Smooth muscle cell (in vitro differentiated cells): ENCODE results near the gene CEMIP. TPM values are rescaled to one million over a fixed set of nuclear protein-coding genes. Genes with fewer than 3 reads are reported as not detected.

Experiments used
- DNase-seq: peaks from one replicate; lab custom pipeline; 2025; ENCODE audit not compliant: unreplicated experiment; lab: John Stamatoyannopoulos, UW
- H2AFZ ChIP-seq: fragments of 200-600 bp; sonication (generic); 2 replicates; pipeline ENCODE4 v1.6.0; 2016; ENCODE audit warnings: antibody characterized with exemption, low read depth, mild to moderate bottlenecking
- H3F3A ChIP-seq: fragments of 200-600 bp; sonication (generic); 2 replicates; pipeline ENCODE4 v1.6.0; 2017; ENCODE audit warnings: antibody characterized with exemption, low read depth
- H3K27ac ChIP-seq: fragments of 200-600 bp; sonication (generic); 2 replicates; pipeline ENCODE4 v1.5.1; 2016; ENCODE audit warnings: low read depth, mild to moderate bottlenecking
- H3K27me3 ChIP-seq: fragments of 200-600 bp; sonication (generic); 2 replicates; pipeline ENCODE4 v1.6.1; 2016; ENCODE audit warnings: low read depth, mild to moderate bottlenecking
- H3K36me3 ChIP-seq: fragments of 200-600 bp; sonication (generic); 2 replicates; pipeline ENCODE4 v1.5.1; 2016; ENCODE audit warnings: low read depth
- H3K4me1 ChIP-seq: fragments of 200-600 bp; sonication (generic); 2 replicates; pipeline ENCODE4 v1.5.1; 2016; ENCODE audit warnings: low read depth
- H3K4me2 ChIP-seq: fragments of 200-600 bp; sonication (generic); 2 replicates; pipeline ENCODE4 v1.6.0; 2016; ENCODE audit warnings: mild to moderate bottlenecking
- H3K4me3 ChIP-seq: fragments of 200-600 bp; sonication (generic); 2 replicates; pipeline ENCODE4 v1.5.1; 2016; ENCODE audit warnings: mild to moderate bottlenecking
- H3K79me2 ChIP-seq: fragments of 200-600 bp; sonication (generic); 2 replicates; pipeline ENCODE4 v1.6.0; 2016; ENCODE audit warnings: low read depth, mild to moderate bottlenecking
- H3K9ac ChIP-seq: fragments of 200-600 bp; sonication (generic); 2 replicates; pipeline ENCODE4 v1.6.0; 2016; ENCODE audit warnings: low read depth
- H3K9me3 ChIP-seq: fragments of 200-600 bp; sonication (generic); replicated peaks from 2 replicates; pipeline ENCODE4 v1.5.1; 2016; ENCODE audit warnings: low read depth
- H4K20me1 ChIP-seq: fragments of 200-600 bp; sonication (generic); 2 replicates; pipeline ENCODE4 v1.6.0; 2016; ENCODE audit warnings: low read depth
- CTCF ChIP-seq: fragments of 200-600 bp; sonication (generic); IDR thresholded peaks from 2 replicates; pipeline ENCODE4 v1.5.1; 2017; ENCODE audit warnings: borderline replicate concordance, mild to moderate bottlenecking, antibody characterized with exemption; ENCODE audit not compliant: insufficient read depth, poor library complexity, severe bottlenecking
- WGBS: methylation state at CpG from one replicate; pipeline ENCODE4 v1.1.7; 2016; ENCODE audit warnings: low lambda C conversion rate; 5-methylcytosine and 5-hydroxymethylcytosine counted together
- polyA plus RNA-seq: library from polyadenylated mRNA; unstranded; fragments of >200 nt; fragmentation: Nextera tagmentation; extraction: Ambion mirVana; gene quantifications from 2 replicates; pipeline ENCODE4 v1.2.1, GENCODE V29; 2016
- total RNA-seq: library from RNA; depleted of rRNA; stranded (reverse); fragments of >200 nt; gene quantifications from 2 replicates; pipeline ENCODE4 v1.2.3, GENCODE V29; 2014

The CEMIP gene
- total and polyA plus RNA-seq, 2 experiments from 2014 or later, result 1.9 TPM

DNA sequence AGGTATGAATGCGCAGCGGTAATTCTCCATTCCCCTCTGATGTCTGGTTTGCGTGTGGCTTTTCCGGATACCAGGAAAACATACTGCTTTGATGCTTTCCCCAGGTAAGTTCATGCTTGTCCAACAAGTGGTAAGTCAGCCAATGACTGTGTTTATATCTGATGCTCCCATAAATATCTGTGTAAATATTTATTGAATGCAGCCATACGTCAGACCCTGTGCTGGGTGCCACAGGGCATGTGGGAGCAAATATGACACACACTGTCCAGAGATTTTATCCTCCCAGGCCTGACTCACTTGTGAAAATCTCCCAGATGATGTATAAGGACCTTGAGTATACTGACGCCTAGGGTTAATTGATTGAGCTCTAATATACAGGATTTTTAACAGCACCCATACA is 29.6 kb upstream of the CEMIP start:
- Histone ChIP-seq H3K4me2 (no peak overlapping the region), H4K20me1 (peaks cover 13% of the 10 kb centered on the region), H3K9me3 (no peaks in the 10 kb centered on the region), H3K79me2 (no peaks in the 10 kb centered on the region), H2AFZ (no peak overlapping the region), H3K4me3 (no peak overlapping the region), H3F3A (peaks cover 4% of the 10 kb centered on the region), H3K27ac (no peak overlapping the region), H3K4me1 (peaks cover 6% of the 10 kb centered on the region), H3K36me3 (no peaks in the 10 kb centered on the region), H3K9ac (no peak overlapping the region), H3K27me3 (no peaks in the 10 kb centered on the region)
- TF ChIP-seq CTCF, result no peak
- no peak for DNase-seq
- 83% methylated on average over 6 of the region's 6 CpGs for WGBS

DNA sequence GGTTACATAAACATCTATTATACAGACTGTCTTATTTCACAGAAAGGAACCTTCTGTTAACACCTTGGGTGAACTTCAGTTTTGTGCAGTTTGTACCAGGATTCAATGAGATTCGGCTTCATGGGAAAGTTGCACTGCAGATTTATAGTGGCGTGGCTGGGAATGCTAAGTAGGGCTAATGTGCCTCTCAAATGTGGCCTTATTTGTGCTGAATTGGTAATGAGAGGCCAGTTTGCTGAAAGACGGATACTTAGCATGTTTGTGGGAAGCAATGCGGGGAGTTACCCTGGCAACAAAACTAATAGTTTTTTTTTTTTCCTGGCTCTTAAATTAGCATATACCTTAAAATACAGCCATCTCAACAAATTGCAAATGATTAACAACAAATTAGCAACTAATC is 28.6 kb upstream of the CEMIP start:
- Histone ChIP-seq H3K4me3 (no peak overlapping the region), H3K9ac (no peak overlapping the region), H3K27me3 (no peaks in the 10 kb centered on the region), H3K27ac (no peak overlapping the region), H4K20me1 (peaks cover 13% of the 10 kb centered on the region), H3K4me2 (no peak overlapping the region), H3K4me1 (no peaks in the 10 kb centered on the region), H3F3A (no peaks in the 10 kb centered on the region), H2AFZ (no peak overlapping the region), H3K79me2 (no peaks in the 10 kb centered on the region), H3K9me3 (no peaks in the 10 kb centered on the region), H3K36me3 (no peaks in the 10 kb centered on the region)
- WGBS, result 93% methylated on average over 4 of the region's 4 CpGs
- DNase-seq, result no peak
- TF ChIP-seq CTCF, result no peak

DNA sequence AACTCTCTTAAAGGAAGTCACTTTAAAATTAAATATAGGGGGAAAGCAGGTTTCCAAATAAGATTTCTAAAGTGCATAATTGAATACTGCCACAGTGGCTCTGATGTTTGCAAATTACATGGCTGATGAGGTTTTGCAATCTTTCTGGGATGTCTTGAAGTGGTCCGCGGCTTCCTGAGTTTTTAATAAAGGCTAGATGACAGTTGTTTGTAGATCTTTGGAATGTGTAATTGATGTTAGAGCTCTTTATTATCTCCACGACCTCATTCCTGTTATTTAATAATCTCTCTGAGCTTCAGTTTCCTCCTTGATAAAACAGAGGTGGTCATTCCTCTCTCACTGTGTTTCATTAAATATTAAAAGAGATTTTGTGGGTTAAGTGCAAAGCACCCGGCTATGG is 27.0 kb upstream of the CEMIP start:
- H3K9me3 ChIP-seq, result no peaks in the 10 kb centered on the region
- DNase-seq, result no peak
- peaks cover 12% of the 10 kb centered on the region for H4K20me1 ChIP-seq
- H3K79me2 ChIP-seq, result no peaks in the 10 kb centered on the region
- H3F3A ChIP-seq, result no peaks in the 10 kb centered on the region
- no peak overlapping the region for H3K4me3 ChIP-seq
- 87% methylated on average over 4 of the region's 4 CpGs for WGBS
- TF ChIP-seq CTCF, result no peak
- no peak overlapping the region for H3K4me2 ChIP-seq
- H3K27me3 ChIP-seq, result no peaks in the 10 kb centered on the region
- no peak overlapping the region for H3K9ac ChIP-seq
- no peak overlapping the region for H3K27ac ChIP-seq
- no peak overlapping the region for H2AFZ ChIP-seq
- no peaks in the 10 kb centered on the region for H3K4me1 ChIP-seq
- H3K36me3 ChIP-seq, result no peaks in the 10 kb centered on the region

DNA sequence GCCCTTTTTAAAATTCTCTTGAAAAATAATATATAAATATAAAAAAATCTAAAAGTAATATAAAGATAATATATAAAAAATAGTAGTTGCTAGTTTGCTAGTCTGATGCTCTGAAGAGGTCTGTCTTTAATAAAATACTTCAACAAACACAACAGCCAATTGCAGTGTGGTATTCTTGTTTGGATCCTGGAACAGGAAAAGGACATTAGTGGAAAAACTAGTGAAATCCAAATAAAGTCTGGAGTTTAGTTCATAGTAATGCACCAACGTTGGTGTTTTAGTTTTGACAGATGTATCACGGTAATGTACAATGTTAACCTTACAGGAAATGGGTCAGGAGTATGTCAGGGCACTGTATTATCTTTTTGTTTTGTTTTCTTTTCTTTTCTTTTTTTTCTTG is 26.0 kb upstream of the CEMIP start:
- H3K27me3 ChIP-seq, result no peaks in the 10 kb centered on the region
- WGBS, result 81% methylated on average over 2 of the region's 2 CpGs
- H3F3A ChIP-seq, result no peaks in the 10 kb centered on the region
- no peak overlapping the region for H3K4me2 ChIP-seq
- H4K20me1 ChIP-seq, result peaks cover 4% of the 10 kb centered on the region
- H3K27ac ChIP-seq, result no peak overlapping the region
- no peak overlapping the region for H3K4me3 ChIP-seq
- H3K4me1 ChIP-seq, result no peaks in the 10 kb centered on the region
- H2AFZ ChIP-seq, result no peak overlapping the region
- no peak overlapping the region for H3K9ac ChIP-seq
- no peaks in the 10 kb centered on the region for H3K36me3 ChIP-seq
- DNase-seq, result no peak
- H3K79me2 ChIP-seq, result no peaks in the 10 kb centered on the region
- no peaks in the 10 kb centered on the region for H3K9me3 ChIP-seq
- no peak for TF ChIP-seq CTCF
